ENCODE data around the gene SHISA5. TPM values are rescaled to one million over a fixed set of nuclear protein-coding genes. Genes with fewer than 3 reads are reported as not detected.

SHISA5 gene
- total RNA-seq, 3 donors from 2014 or later: 59.9 to 88.8 (median 62.7) TPM

- DNase-seq (no peak), ATAC-seq (no peak)
- Mint-ChIP-seq H3K27me3 (ENCODE audit: low read depth) (no peaks in the 10 kb centered on the region), H3K4me3 (no peak overlapping the region), H3K4me1 (ENCODE audit: low read depth) (no peaks in the 10 kb centered on the region), H3K36me3 (ENCODE audit: insufficient read depth) (no peaks in the 10 kb centered on the region), H3K9me3 (no peaks in the 10 kb centered on the region)
Observed at GRCh38 chr3:48419597-48419996, 84.4 kb downstream of the SHISA5 start.

GRCh38 chr3:48419149-48419548 is 84.8 kb downstream of the SHISA5 start:
- no peaks in the 10 kb centered on the region for H3K27me3 Mint-ChIP-seq (ENCODE audit: low read depth)
- ATAC-seq: no peak
- no peaks in the 10 kb centered on the region for H3K36me3 Mint-ChIP-seq (ENCODE audit: insufficient read depth)
- no peak for DNase-seq
- no peaks in the 10 kb centered on the region for H3K4me1 Mint-ChIP-seq (ENCODE audit: low read depth)
- no peak overlapping the region for H3K4me3 Mint-ChIP-seq
- H3K9me3 Mint-ChIP-seq: no peaks in the 10 kb centered on the region

GRCh38 chr3:48418651-48419050 is 85.3 kb downstream of the SHISA5 start:
- H3K4me1 Mint-ChIP-seq (ENCODE audit: low read depth): no peaks in the 10 kb centered on the region
- ATAC-seq (no peak), DNase-seq (no peak)
- H3K4me3 Mint-ChIP-seq: no peak overlapping the region
- no peaks in the 10 kb centered on the region for H3K27me3 Mint-ChIP-seq (ENCODE audit: low read depth)
- no peaks in the 10 kb centered on the region for H3K36me3 Mint-ChIP-seq (ENCODE audit: insufficient read depth)
- no peaks in the 10 kb centered on the region for H3K9me3 Mint-ChIP-seq

DNA sequence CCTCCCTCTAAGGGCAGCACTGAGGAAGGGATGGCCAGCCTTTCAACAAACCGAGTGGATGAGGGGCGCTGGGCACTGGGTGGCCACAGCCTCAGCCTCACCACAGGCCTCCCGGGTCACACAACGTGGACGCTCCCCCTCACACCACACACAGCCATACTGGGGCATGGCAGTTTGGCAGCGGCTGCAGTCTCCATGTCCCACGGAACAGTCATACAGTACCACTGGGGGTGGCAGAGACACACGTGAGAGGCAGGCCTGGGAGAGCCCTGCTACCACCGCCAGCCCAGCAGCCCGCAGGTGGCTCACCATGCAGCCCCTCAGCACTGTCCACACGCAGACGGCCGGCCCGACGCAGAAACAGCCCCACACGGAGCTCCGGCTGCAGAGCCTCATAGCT is 85.8 kb downstream of the SHISA5 start:
- ATAC-seq (no peak), DNase-seq (no peak)
- Mint-ChIP-seq H3K4me1 (ENCODE audit: low read depth) (no peaks in the 10 kb centered on the region), H3K9me3 (no peaks in the 10 kb centered on the region), H3K27me3 (ENCODE audit: low read depth) (no peaks in the 10 kb centered on the region), H3K4me3 (no peak overlapping the region), H3K36me3 (ENCODE audit: insufficient read depth) (no peaks in the 10 kb centered on the region)

Other genes starting within 250 kb of the SHISA5 start
- gene NME6, start 202.8 kb downstream of the SHISA5 start, total RNA-seq: 10 to 100 TPM; 35.4 to 44.1 (median 37.9) TPM
- gene SPINK8, start 170.5 kb downstream of the SHISA5 start, total RNA-seq: not detected
- gene FBXW12, start 132.0 kb downstream of the SHISA5 start, total RNA-seq: not detected
- 1 to 10 TPM; 6.0 to 7.2 (median 6.8) TPM for gene PLXNB1, start 74.1 kb downstream of the SHISA5 start, total RNA-seq
- 10 to 100 TPM; 21.7 to 29.4 (median 24.7) TPM for gene CCDC51, start 64.1 kb downstream of the SHISA5 start, total RNA-seq
- gene TMA7, start 63.9 kb downstream of the SHISA5 start, total RNA-seq: 100 to 1,000 TPM; 306 to 337 (median 326) TPM
- gene ATRIP, start 57.4 kb downstream of the SHISA5 start, total RNA-seq: 10 to 100 TPM; 17.3 to 17.6 (median 17.5) TPM
- under 1 TPM; 0.65 to 0.92 (median 0.78) TPM for gene PFKFB4, start 52.6 kb upstream of the SHISA5 start, total RNA-seq
- gene UCN2, start 59.6 kb upstream of the SHISA5 start, total RNA-seq: under 1 TPM in 1 of 3 donors, not detected in 2; 0.13 TPM
- gene COL7A1, start 91.2 kb upstream of the SHISA5 start, total RNA-seq: under 1 TPM; 0.38 to 0.53 (median 0.40) TPM
- gene UQCRC1, start 105.5 kb upstream of the SHISA5 start, total RNA-seq: 100 to 1,000 TPM; 178 to 200 (median 193) TPM
- gene TMEM89, start 117.6 kb upstream of the SHISA5 start, total RNA-seq: not detected
- 10 to 100 TPM; 14.4 to 17.5 (median 17.2) TPM for gene SLC26A6, start 131.3 kb upstream of the SHISA5 start, total RNA-seq
- 10 to 100 TPM; 11.0 to 15.0 (median 12.3) TPM for gene CELSR3, start 158.7 kb upstream of the SHISA5 start, total RNA-seq
- 10 to 100 TPM; 21.3 to 24.3 (median 22.0) TPM for gene NCKIPSD, start 181.7 kb upstream of the SHISA5 start, total RNA-seq
- 10 to 100 TPM; 39.9 to 45.9 (median 45.8) TPM for gene IP6K2, start 213.0 kb upstream of the SHISA5 start, total RNA-seq

Data from activated T-cell treated with anti-CD3 and anti-CD28 coated beads, Interleukin-2, amount 50 U/mL, for 4 hours (primary cell).